Measurements from ENCODE around the gene KRT79.

The KRT79 gene

GRCh38 chr12:52832985-52833905 is 866 bp downstream of the KRT79 start:
- Mint-ChIP-seq H3K27ac (no peak overlapping the region), H3K36me3 (ENCODE audit: low read depth) (no peaks in the 10 kb centered on the region), H3K4me1 (ENCODE audit: low read depth) (peaks cover 47% of the 10 kb centered on the region), H3K4me3 (no peak overlapping the region), H3K9me3 (no peaks in the 10 kb centered on the region), H3K27me3 (no peaks in the 10 kb centered on the region)
- no peak for DNase-seq

- H3K27ac Mint-ChIP-seq = no peak overlapping the region
These were observed 1.7 kb downstream of the KRT79 start for GRCh38 chr12:52832451-52832850.

DNA sequence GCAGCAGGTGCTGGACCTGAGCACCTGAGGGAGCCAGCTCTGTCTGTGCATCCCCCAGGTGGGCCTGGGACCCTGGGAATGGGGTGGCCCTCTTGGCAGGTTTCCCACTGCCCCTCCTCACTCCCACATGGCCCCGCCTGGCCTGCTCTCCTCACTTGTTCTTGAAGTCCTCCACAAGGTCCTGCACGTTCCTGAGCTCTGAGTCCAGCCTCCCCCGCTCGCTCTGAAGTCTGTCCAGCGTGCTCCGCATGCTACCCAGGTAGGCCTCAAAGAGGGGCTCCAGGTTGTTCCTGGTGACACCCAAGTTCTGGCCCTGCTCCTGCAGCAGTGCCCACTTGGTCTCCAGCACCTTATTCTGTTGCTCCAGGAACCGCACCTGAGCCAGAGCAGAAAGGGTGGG is 2.9 kb downstream of the KRT79 start:
- Mint-ChIP-seq H3K9me3 (no peaks in the 10 kb centered on the region), H3K27ac (no peak overlapping the region), H3K27me3 (no peaks in the 10 kb centered on the region), H3K36me3 (ENCODE audit: low read depth) (no peaks in the 10 kb centered on the region), H3K4me1 (ENCODE audit: low read depth) (peaks cover 29% of the 10 kb centered on the region), H3K4me3 (no peak overlapping the region)
- no peak for DNase-seq

More at GRCh38 chr12:52832451-52832850, 1.7 kb downstream of the KRT79 start:
- Mint-ChIP-seq H3K4me1 (ENCODE audit: low read depth) (peaks cover 41% of the 10 kb centered on the region), H3K9me3 (no peaks in the 10 kb centered on the region), H3K4me3 (no peak overlapping the region), H3K27me3 (no peaks in the 10 kb centered on the region), H3K36me3 (ENCODE audit: low read depth) (no peaks in the 10 kb centered on the region)
- no peak for DNase-seq

- Mint-ChIP-seq H3K36me3 (ENCODE audit: low read depth) (no peaks in the 10 kb centered on the region), H3K4me3 (no peak overlapping the region), H3K27ac (no peak overlapping the region), H3K27me3 (no peaks in the 10 kb centered on the region), H3K9me3 (no peaks in the 10 kb centered on the region), H3K4me1 (ENCODE audit: low read depth) (peaks cover 18% of the 10 kb centered on the region)
- DNase-seq = no peak
These were observed 3.9 kb downstream of the KRT79 start for GRCh38 chr12:52829986-52830770.

GRCh38 chr12:52828591-52829021 is 5.5 kb downstream of the KRT79 start:
- H3K36me3 Mint-ChIP-seq (ENCODE audit: low read depth) = no peaks in the 10 kb centered on the region
- no peak overlapping the region for H3K4me3 Mint-ChIP-seq
- H3K27ac Mint-ChIP-seq = no peak overlapping the region
- no peaks in the 10 kb centered on the region for H3K27me3 Mint-ChIP-seq
- peaks cover 12% of the 10 kb centered on the region for H3K4me1 Mint-ChIP-seq (ENCODE audit: low read depth)
- DNase-seq = no peak
- no peaks in the 10 kb centered on the region for H3K9me3 Mint-ChIP-seq

DNA sequence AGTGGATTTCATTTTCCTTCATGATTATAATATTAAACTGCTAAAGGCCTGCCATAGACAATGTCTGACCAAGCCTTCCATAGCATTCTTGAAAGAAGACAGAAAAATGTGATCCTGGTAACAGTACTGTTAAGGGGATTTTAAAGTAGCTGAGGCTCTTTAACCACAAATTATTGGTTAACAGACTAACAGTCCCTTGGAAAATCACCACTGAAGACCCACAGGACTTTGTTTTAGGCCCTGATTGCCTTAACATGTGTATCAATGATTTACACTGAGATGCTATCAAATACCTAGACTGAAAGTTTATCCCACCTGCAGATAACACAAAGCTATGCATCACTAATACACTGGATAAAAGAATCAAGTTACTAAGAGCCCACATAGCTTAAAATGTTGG is 6.0 kb downstream of the KRT79 start:
- no peak overlapping the region for H3K27ac Mint-ChIP-seq
- no peaks in the 10 kb centered on the region for H3K9me3 Mint-ChIP-seq
- no peak for DNase-seq
- H3K4me3 Mint-ChIP-seq = no peak overlapping the region
- H3K27me3 Mint-ChIP-seq = no peaks in the 10 kb centered on the region
- peaks cover 12% of the 10 kb centered on the region for H3K4me1 Mint-ChIP-seq (ENCODE audit: low read depth)
- no peaks in the 10 kb centered on the region for H3K36me3 Mint-ChIP-seq (ENCODE audit: low read depth)

- Mint-ChIP-seq H3K4me3 (no peak overlapping the region), H3K27me3 (no peaks in the 10 kb centered on the region), H3K9me3 (no peaks in the 10 kb centered on the region), H3K4me1 (ENCODE audit: low read depth) (peaks cover 12% of the 10 kb centered on the region), H3K36me3 (ENCODE audit: low read depth) (no peaks in the 10 kb centered on the region), H3K27ac (no peak overlapping the region)
- DNase-seq = no peak
These were observed 6.5 kb downstream of the KRT79 start for GRCh38 chr12:52827499-52828090.

- no peak overlapping the region for H3K4me3 Mint-ChIP-seq
- H3K9me3 Mint-ChIP-seq = no peaks in the 10 kb centered on the region
- no peak for DNase-seq
- H3K27me3 Mint-ChIP-seq = no peaks in the 10 kb centered on the region
- H3K27ac Mint-ChIP-seq = no peak overlapping the region
- no peaks in the 10 kb centered on the region for H3K36me3 Mint-ChIP-seq (ENCODE audit: low read depth)
- H3K4me1 Mint-ChIP-seq (ENCODE audit: low read depth) = peaks cover 12% of the 10 kb centered on the region
These were observed 7.3 kb downstream of the KRT79 start for GRCh38 chr12:52826611-52827498.

GRCh38 chr12:52825961-52826360 is 8.2 kb downstream of the KRT79 start:
- Mint-ChIP-seq H3K36me3 (ENCODE audit: low read depth) (no peaks in the 10 kb centered on the region), H3K4me1 (ENCODE audit: low read depth) (peaks cover 12% of the 10 kb centered on the region), H3K9me3 (no peaks in the 10 kb centered on the region), H3K4me3 (no peak overlapping the region), H3K27me3 (no peaks in the 10 kb centered on the region), H3K27ac (no peak overlapping the region)
- DNase-seq = no peak

GRCh38 chr12:52824741-52825410 is 9.2 kb downstream of the KRT79 start:
- Mint-ChIP-seq H3K4me3 (no peak overlapping the region), H3K27ac (no peak overlapping the region), H3K27me3 (no peaks in the 10 kb centered on the region)

GRCh38 chr12:52823761-52824450 is 10.2 kb downstream of the KRT79 start:
- no peak for DNase-seq
- Mint-ChIP-seq H3K4me3 (no peak overlapping the region), H3K27me3 (no peaks in the 10 kb centered on the region), H3K9me3 (no peaks in the 10 kb centered on the region), H3K36me3 (ENCODE audit: low read depth) (no peaks in the 10 kb centered on the region), H3K4me1 (ENCODE audit: low read depth) (peaks cover 9% of the 10 kb centered on the region), H3K27ac (no peak overlapping the region)

More at GRCh38 chr12:52824741-52825410, 9.2 kb downstream of the KRT79 start:
- Mint-ChIP-seq H3K4me1 (ENCODE audit: low read depth) (peaks cover 12% of the 10 kb centered on the region), H3K9me3 (no peaks in the 10 kb centered on the region), H3K36me3 (ENCODE audit: low read depth) (no peaks in the 10 kb centered on the region)
- no peak for DNase-seq

- H3K4me3 Mint-ChIP-seq = no peak overlapping the region
- no peak overlapping the region for H3K27ac Mint-ChIP-seq
- H3K9me3 Mint-ChIP-seq = no peaks in the 10 kb centered on the region
- no peaks in the 10 kb centered on the region for H3K27me3 Mint-ChIP-seq
- no peaks in the 10 kb centered on the region for H3K36me3 Mint-ChIP-seq (ENCODE audit: low read depth)
- DNase-seq = no peak
- peaks cover 5% of the 10 kb centered on the region for H3K4me1 Mint-ChIP-seq (ENCODE audit: low read depth)
These were observed 11.2 kb downstream of the KRT79 start for GRCh38 chr12:52822771-52823510.
